DND-41 (cell line): ENCODE measurements around the gene YBX2.

Source experiments
- ATAC-seq: fragments of 200-7000 bp; cut with Tn5 transposase; 3 replicates; pipeline ENCODE4 v1.9.1; 2021; ENCODE audit warnings: low read depth; ENCODE audit not compliant: insufficient read depth
- DNase-seq: peaks from one replicate; pipeline ENCODE4 v3.0.0-alpha.2; 2020
- H2AFZ ChIP-seq: 2 replicates; pipeline ENCODE4 v1.6.0; 2012; ENCODE audit warnings: low read depth, low read length
- H3K27ac ChIP-seq: 2 replicates; pipeline ENCODE4 v1.5.1; 2012; ENCODE audit warnings: low read length, inconsistent platforms
- H3K27me3 ChIP-seq: fragments of 200-600 bp; sonication (generic); 2 replicates; pipeline ENCODE4 v1.6.0; 2012; ENCODE audit warnings: low read length, mild to moderate bottlenecking, inconsistent platforms; ENCODE audit not compliant: insufficient read depth, poor library complexity
- H3K36me3 ChIP-seq: 2 replicates; pipeline ENCODE4 v1.5.1; 2012; ENCODE audit warnings: low read length, inconsistent platforms; ENCODE audit not compliant: insufficient read depth
- H3K4me1 ChIP-seq: 2 replicates; pipeline ENCODE4 v1.5.1; 2012; ENCODE audit warnings: mild to moderate bottlenecking, low read length; ENCODE audit not compliant: insufficient read depth
- H3K4me2 ChIP-seq: 2 replicates; pipeline ENCODE4 v1.6.0; 2012; ENCODE audit warnings: mild to moderate bottlenecking, moderate library complexity, low read length, inconsistent platforms; ENCODE audit not compliant: insufficient read depth
- H3K4me3 ChIP-seq, 2 experiments: fragments of 200-600 bp in 1 of 2; shearing (Covaris generic) in 1 of 2; 2 replicates each; pipeline ENCODE4 v1.5.1; 2012 to 2016; ENCODE audit warnings: inconsistent platforms in 2 of 2, low read length in 2 of 2, mild to moderate bottlenecking in 2 of 2, low read depth in 1 of 2, moderate library complexity in 1 of 2
- H3K79me2 ChIP-seq: 2 replicates; pipeline ENCODE4 v1.6.0; 2012; ENCODE audit warnings: low read length, inconsistent platforms; ENCODE audit not compliant: insufficient read depth
- H3K9ac ChIP-seq: 2 replicates; pipeline ENCODE4 v1.6.0; 2012; ENCODE audit warnings: low read depth, mild to moderate bottlenecking, inconsistent platforms, low read length, moderate library complexity
- H3K9me3 ChIP-seq: 2 replicates; pipeline ENCODE4 v1.5.1; 2012; ENCODE audit warnings: low read length, moderate library complexity, mild to moderate bottlenecking, inconsistent platforms; ENCODE audit not compliant: insufficient read depth, severe bottlenecking
- H4K20me1 ChIP-seq: 2 replicates; pipeline ENCODE4 v1.6.0; 2012; ENCODE audit warnings: low read length; ENCODE audit not compliant: insufficient read depth
- CTCF ChIP-seq: IDR thresholded peaks from 2 replicates; pipeline ENCODE4 v1.5.1; 2012; ENCODE audit warnings: borderline replicate concordance, low read length, moderate library complexity, mild to moderate bottlenecking; ENCODE audit not compliant: poor library complexity, severe bottlenecking; ENCODE audit errors: extremely low read depth
- EZH2 ChIP-seq: IDR thresholded peaks from 3 replicates; pipeline ENCODE4 v1.6.1; 2012; ENCODE audit warnings: borderline replicate concordance, low read depth, mild to moderate bottlenecking, moderate library complexity, low read length, inconsistent platforms; ENCODE audit not compliant: severe bottlenecking

The YBX2 gene

GRCh38 chr17:7260651-7261378 lies 33.6 kb downstream of the YBX2 start:
- H3K27me3 ChIP-seq: no peaks in the 10 kb centered on the region
- no peaks in the 10 kb centered on the region for H3K9me3 ChIP-seq
- H3K4me2 ChIP-seq: no peak overlapping the region
- DNase-seq: no peak
- no peaks in the 10 kb centered on the region for H3K79me2 ChIP-seq
- H3K4me3 ChIP-seq: no peak overlapping the region
- no peak overlapping the region for H2AFZ ChIP-seq
- 0 out of 3 replicates have a peak, but pooled peaks have one; percentile 18 for ATAC-seq
- H3K36me3 ChIP-seq: peaks cover 32% of the 10 kb centered on the region
- peaks cover 3% of the 10 kb centered on the region; the same call in 1 of the 2 replicates for H3K4me1 ChIP-seq
- H3K9ac ChIP-seq: no peak overlapping the region
- H3K27ac ChIP-seq: no peak overlapping the region
- H4K20me1 ChIP-seq: no peaks in the 10 kb centered on the region
- no peak for TF ChIP-seq CTCF

DNA sequence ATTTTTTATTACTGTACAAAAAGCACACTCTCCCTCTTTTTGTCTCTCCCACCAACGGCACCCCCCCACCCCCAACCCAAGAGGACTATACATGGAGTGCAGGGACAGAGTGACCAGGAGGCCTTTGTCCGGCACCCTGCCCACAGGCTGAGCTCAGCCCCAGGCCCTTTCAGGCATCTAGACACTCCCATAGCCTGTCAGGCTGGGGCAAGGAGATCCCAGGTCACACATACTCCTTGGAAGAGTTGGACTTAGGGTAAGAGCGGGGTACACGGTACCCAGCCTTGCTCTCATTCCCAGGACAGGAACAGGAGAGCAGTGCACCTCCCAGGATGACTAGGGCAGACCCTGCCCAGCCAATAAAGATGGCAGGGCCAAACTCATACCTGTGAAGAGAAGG lies 34.3 kb downstream of the YBX2 start:
- TF ChIP-seq CTCF (no peak), EZH2 (no peak)
- H3K27ac ChIP-seq: no peak overlapping the region
- ATAC-seq (peak; percentile 20; the same call in 1 of the 3 replicates), DNase-seq (no peak)
- no peaks in the 10 kb centered on the region for H3K79me2 ChIP-seq
- H2AFZ ChIP-seq: no peak overlapping the region
- no peaks in the 10 kb centered on the region for H3K27me3 ChIP-seq
- no peaks in the 10 kb centered on the region for H4K20me1 ChIP-seq
- peaks cover 3% of the 10 kb centered on the region; the same call in 1 of the 2 replicates for H3K4me1 ChIP-seq
- H3K4me3 ChIP-seq: no peak overlapping the region
- peaks cover 37% of the 10 kb centered on the region for H3K36me3 ChIP-seq
- H3K9ac ChIP-seq: no peak overlapping the region
- no peaks in the 10 kb centered on the region for H3K9me3 ChIP-seq
- no peak overlapping the region for H3K4me2 ChIP-seq

GRCh38 chr17:7259555-7259889 lies 34.9 kb downstream of the YBX2 start:
- Histone ChIP-seq H3K9me3 (no peaks in the 10 kb centered on the region), H3K4me3 (no peak overlapping the region), H3K27me3 (no peaks in the 10 kb centered on the region), H3K9ac (no peak overlapping the region), H3K36me3 (peaks cover 43% of the 10 kb centered on the region), H2AFZ (no peak overlapping the region), H3K27ac (no peak overlapping the region), H3K79me2 (peaks cover 2% of the 10 kb centered on the region), H3K4me2 (no peak overlapping the region), H3K4me1 (peaks cover 5% of the 10 kb centered on the region), H4K20me1 (no peaks in the 10 kb centered on the region)
- TF ChIP-seq EZH2 (no peak), CTCF (no peak)
- ATAC-seq: no peak
- no peak for DNase-seq
